IMR-90 (cell line): ENCODE results near the gene SLC28A3. TPM values are rescaled to one million over a fixed set of nuclear protein-coding genes. Genes with fewer than 3 reads are reported as not detected.

ENCODE experiments used
- ATAC-seq: fragments of 200-7000 bp; cut with Tn5 transposase; 2 replicates; pipeline ENCODE4 v1.9.1; 2020; ENCODE audit warnings: low read depth, mild to moderate bottlenecking, moderate library complexity
- BruUV-seq: library from RNA; stranded (reverse); fragments of 400-500 nt; replicated peaks from 2 replicates; lab custom pipeline; 2021; lab: Mats Ljungman, UMichigan
- CTCF ChIA-PET: fragments of 300-600 bp; formaldehyde crosslinking; extraction: SDS; loops from one replicate; lab custom pipeline; 2021; ENCODE audit warnings: antibody characterized with exemption; lab: Yijun Ruan, JAX
- POLR2A ChIA-PET: fragments of 300-600 bp; sonication (Branson Sonifier 250); formaldehyde crosslinking; loops from one replicate; lab custom pipeline; 2022; ENCODE audit warnings: antibody characterized with exemption; ENCODE audit not compliant: unreplicated experiment; lab: Charles Lee
- DNase-seq: peaks from one replicate; pipeline ENCODE4 v3.0.0; 2013
- H2AFZ ChIP-seq: replicated peaks from 2 replicates; pipeline ENCODE3; 2013; ENCODE audit warnings: low read length, mild to moderate bottlenecking; ENCODE audit not compliant: poor library complexity
- H2AK5ac ChIP-seq: 2 replicates; pipeline ENCODE4 v1.6.1; 2013; ENCODE audit warnings: low read depth, low read length, inconsistent platforms
- H2AK9ac ChIP-seq: replicated peaks from 2 replicates; pipeline ENCODE3; 2013; ENCODE audit warnings: mild to moderate bottlenecking, low read depth, low read length, moderate library complexity; ENCODE audit not compliant: poor library complexity
- H2BK120ac ChIP-seq: 2 replicates; pipeline ENCODE4 v1.6.1; 2013; ENCODE audit warnings: low read depth, low read length, inconsistent platforms
- H2BK15ac ChIP-seq: 3 replicates; pipeline ENCODE4 v1.6.1; 2013; ENCODE audit warnings: low read depth, low read length, inconsistent platforms
- H2BK20ac ChIP-seq: 2 replicates; pipeline ENCODE4 v1.6.1; 2013; ENCODE audit warnings: low read depth, mild to moderate bottlenecking, inconsistent platforms, low read length, moderate library complexity
- H2BK5ac ChIP-seq: 2 replicates; pipeline ENCODE4 v1.6.1; 2013; ENCODE audit warnings: mild to moderate bottlenecking, low read depth, low read length, inconsistent platforms; ENCODE audit not compliant: poor library complexity, severe bottlenecking
- H3K14ac ChIP-seq: replicated peaks from 2 replicates; pipeline ENCODE4 v1.6.1; 2013; ENCODE audit warnings: low read depth, low read length, inconsistent platforms
- H3K18ac ChIP-seq: 2 replicates; pipeline ENCODE4 v1.6.1; 2013; ENCODE audit warnings: low read depth, low read length, control low read depth
- H3K23ac ChIP-seq: 2 replicates; pipeline ENCODE4 v1.6.1; 2013; ENCODE audit warnings: low read depth, low read length, inconsistent platforms
- H3K27ac ChIP-seq: 2 replicates; pipeline ENCODE4 v1.5.1; 2013; ENCODE audit warnings: mild to moderate bottlenecking, control low read depth, low read length; ENCODE audit not compliant: insufficient read depth
- H3K27me3 ChIP-seq: 2 replicates; pipeline ENCODE4 v1.6.1; 2013; ENCODE audit warnings: low read length; ENCODE audit not compliant: control insufficient read depth, insufficient read depth
- H3K36me3 ChIP-seq: 2 replicates; pipeline ENCODE4 v1.6.1; 2013; ENCODE audit warnings: low read length, mixed read lengths; ENCODE audit not compliant: control insufficient read depth, insufficient read depth
- H3K4ac ChIP-seq: 2 replicates; pipeline ENCODE4 v1.6.1; 2013; ENCODE audit warnings: low read depth, low read length, inconsistent platforms
- H3K4me1 ChIP-seq: 2 replicates; pipeline ENCODE4 v1.6.1; 2013; ENCODE audit warnings: low read length, mixed read lengths; ENCODE audit not compliant: control insufficient read depth, insufficient read depth
- H3K4me2 ChIP-seq: 2 replicates; pipeline ENCODE4 v1.6.1; 2013; ENCODE audit warnings: low read depth, mild to moderate bottlenecking, control low read depth, low read length, moderate library complexity
- H3K4me3 ChIP-seq: 2 replicates; pipeline ENCODE4 v1.5.1; 2013; ENCODE audit warnings: low read depth, mild to moderate bottlenecking, control low read depth, low read length, moderate library complexity; ENCODE audit not compliant: insufficient read depth
- H3K56ac ChIP-seq: 2 replicates; pipeline ENCODE4 v1.6.1; 2013; ENCODE audit warnings: low read length, inconsistent platforms; ENCODE audit not compliant: insufficient read depth; ENCODE audit errors: extremely low read depth
- H3K79me1 ChIP-seq, 2 experiments: 2 replicates each; pipeline ENCODE4 v1.6.1; 2013; ENCODE audit warnings: low read length in 2 of 2, inconsistent platforms in 1 of 2, low read depth in 1 of 2
- H3K9ac ChIP-seq: 2 replicates; pipeline ENCODE4 v1.6.1; 2013; ENCODE audit warnings: low read depth, low read length, control low read depth
- H3K9me1 ChIP-seq: 2 replicates; pipeline ENCODE4 v1.6.1; 2013; ENCODE audit warnings: low read length, inconsistent platforms; ENCODE audit not compliant: insufficient read depth
- H3K9me3 ChIP-seq: 2 replicates; pipeline ENCODE4 v1.6.1; 2013; ENCODE audit warnings: low read length; ENCODE audit not compliant: control insufficient read depth, insufficient read depth
- H4K20me1 ChIP-seq: 2 replicates; pipeline ENCODE4 v1.6.1; 2013; ENCODE audit warnings: low read length, inconsistent platforms; ENCODE audit not compliant: insufficient read depth
- H4K5ac ChIP-seq: 2 replicates; pipeline ENCODE4 v1.6.1; 2013; ENCODE audit warnings: mild to moderate bottlenecking, low read depth, low read length, control low read depth
- H4K8ac ChIP-seq, 2 experiments: 2 replicates each; pipeline ENCODE4 v1.6.1; 2013; ENCODE audit warnings: low read depth in 2 of 2, low read length in 2 of 2, control low read depth in 1 of 2, inconsistent platforms in 1 of 2
- H4K91ac ChIP-seq: 2 replicates; pipeline ENCODE4 v1.6.1; 2013; ENCODE audit warnings: low read depth, low read length, inconsistent platforms; ENCODE audit not compliant: insufficient read depth
- BHLHE40 ChIP-seq: fragments of 150-350 bp; IDR thresholded peaks from 2 replicates; pipeline ENCODE4 v1.6.1; 2016; ENCODE audit warnings: mild to moderate bottlenecking, low read depth, low read length
- CEBPB ChIP-seq: IDR thresholded peaks from 2 replicates; pipeline ENCODE4 v1.6.1; 2012; ENCODE audit warnings: low read depth, low read length, improper control_type of control experiment
- CHD1 ChIP-seq: IDR thresholded peaks from 2 replicates; pipeline ENCODE4 v1.6.1; 2012; ENCODE audit warnings: low read depth, low read length, improper control_type of control experiment
- CTCF ChIP-seq: conservative IDR thresholded peaks from 2 replicates; pipeline ENCODE4 v1.5.1; 2012; ENCODE audit warnings: mild to moderate bottlenecking, low read depth, low read length, improper control_type of control experiment
- ELK1 ChIP-seq: fragments of 150-350 bp; IDR thresholded peaks from 2 replicates; pipeline ENCODE4 v1.6.1; 2016; ENCODE audit warnings: low read depth, mild to moderate bottlenecking, low read length, moderate library complexity, borderline replicate concordance
- FOS ChIP-seq: fragments of 150-350 bp; IDR thresholded peaks from 2 replicates; pipeline ENCODE4 v1.6.1; 2016; ENCODE audit warnings: low read depth, low read length
- MAFK ChIP-seq: IDR thresholded peaks from 2 replicates; pipeline ENCODE4 v1.6.1; 2012; ENCODE audit warnings: low read depth, low read length, improper control_type of control experiment
- MAZ ChIP-seq: IDR thresholded peaks from 2 replicates; pipeline ENCODE4 v1.6.1; 2012; ENCODE audit warnings: low read depth, mild to moderate bottlenecking, low read length, improper control_type of control experiment, moderate library complexity, borderline replicate concordance
- MXI1 ChIP-seq: IDR thresholded peaks from 2 replicates; pipeline ENCODE4 v1.6.1; 2012; ENCODE audit warnings: low read depth, mild to moderate bottlenecking, low read length, moderate library complexity, borderline replicate concordance
- NFE2L2 ChIP-seq: fragments of 150-350 bp; IDR thresholded peaks from 2 replicates; pipeline ENCODE4 v1.6.1; 2016; ENCODE audit warnings: low read depth, mild to moderate bottlenecking, low read length
- POLR2A ChIP-seq: IDR thresholded peaks from 2 replicates; pipeline ENCODE4 v1.6.1; 2012; ENCODE audit warnings: mild to moderate bottlenecking, low read depth, low read length
- RAD21 ChIP-seq: IDR thresholded peaks from 2 replicates; pipeline ENCODE4 v1.6.1; 2012; ENCODE audit warnings: low read length, improper control_type of control experiment
- RCOR1 ChIP-seq: IDR thresholded peaks from 2 replicates; pipeline ENCODE4 v1.6.1; 2012; ENCODE audit warnings: mild to moderate bottlenecking, low read length, improper control_type of control experiment; ENCODE audit not compliant: insufficient replicate concordance
- RFX5 ChIP-seq: IDR thresholded peaks from 2 replicates; pipeline ENCODE4 v1.8.0; 2012; ENCODE audit warnings: low read depth, mild to moderate bottlenecking, low read length, moderate library complexity
- SMC3 ChIP-seq: fragments of 150-350 bp; IDR thresholded peaks from 2 replicates; pipeline ENCODE4 v1.6.1; 2016; ENCODE audit warnings: low read depth, mild to moderate bottlenecking, antibody characterized with exemption, low read length, moderate library complexity
- WGBS, 2 experiments: methylation state at CpG; one replicate each; pipeline versions ENCODE4 v1.1.5 to v1.1.7; 2013; ENCODE audit warnings: missing lambda C conversion rate in 2 of 2; ENCODE audit not compliant: insufficient read length in 1 of 2; ENCODE audit errors: extremely low coverage in 2 of 2; 5-methylcytosine and 5-hydroxymethylcytosine counted together
- dilution Hi-C: fragments of 300-500 bp; cut with HindIII; formaldehyde crosslinking; loops from one replicate; pipeline ENCODE4 v1.14.3; 2018; ENCODE audit warnings: low sequenced_read_pairs; ENCODE audit not compliant: unreplicated experiment
- in situ Hi-C: fragments of 300-500 bp; cut with MboI; formaldehyde crosslinking; loops from 3 replicates; pipeline ENCODE4 v1.14.3; 2019; ENCODE audit warnings: low sequenced_read_pairs, inconsistent platforms, mixed read lengths
- intact Hi-C: fragments of 100-400 bp; cut with micrococcal nuclease; formaldehyde crosslinking; loops from 2 replicates; pipeline ENCODE4 v1.10.0; 2022
- polyA plus RNA-seq, 3 experiments: library from polyadenylated mRNA; depleted of rRNA; stranded (reverse); fragments of >200 nt; gene quantifications; 2 replicates each; pipeline ENCODE4 v1.2.3, GENCODE V29; 2012; ENCODE audit warnings: low replicate concordance in 1 of 3
- total RNA-seq: library from RNA; depleted of rRNA; stranded (reverse); fragments of >200 nt; gene quantifications from 2 replicates; pipeline ENCODE4 v1.2.3, GENCODE V29; 2012
- TF ChIP-seq, protein P1 (sequence below): fragments of 150-350 bp; IDR thresholded peaks from 2 replicates; pipeline ENCODE4 v1.6.1; 2017; ENCODE audit warnings: mild to moderate bottlenecking, antibody characterized with exemption, low read length, low read depth

The SLC28A3 gene
- total and polyA plus RNA-seq, 2 of the 4 experiments (the other 2 are of a cell fraction) = 1.1 to 2.2 TPM

- in situ Hi-C loops (no loop called here), dilution Hi-C loops (no loop called here), intact Hi-C loops (no loop called here)
- H2BK120ac ChIP-seq = no peak overlapping the region
- H3K4me2 ChIP-seq = no peak overlapping the region
- no peak overlapping the region for H4K91ac ChIP-seq
- DNase-seq (no peak), ATAC-seq (no peak)
- H3K4me1 ChIP-seq = no peaks in the 10 kb centered on the region; the same call in 1 of the 2 replicates
- H3K9ac ChIP-seq = no peak overlapping the region
- WGBS, 2 experiments = no CpG with 5 or more reads among the region's 4 CpGs
- H2BK5ac ChIP-seq = no peak overlapping the region
- no peak overlapping the region for H3K18ac ChIP-seq
- no peak overlapping the region for H3K56ac ChIP-seq
- no peak overlapping the region for H2AFZ ChIP-seq
- no peak overlapping the region for H3K27ac ChIP-seq
- H3K4ac ChIP-seq = no peak overlapping the region
- no peak overlapping the region for H2BK20ac ChIP-seq
- POLR2A ChIA-PET = no interaction called here
- CTCF ChIA-PET = interaction anchor here (0.6 kb wide), 1 partner anchor 295 kb away, joined by 5 read pairs; no protein-coding TSS in a partner anchor
- H3K9me3 ChIP-seq = no peaks in the 10 kb centered on the region
- BruUV-seq = no TSS peak
- H4K5ac ChIP-seq = no peak overlapping the region
- H2AK9ac ChIP-seq = no peak overlapping the region
- no peaks in the 10 kb centered on the region for H3K79me1 ChIP-seq
- H3K9me1 ChIP-seq = no peaks in the 10 kb centered on the region
- no peak overlapping the region for H3K14ac ChIP-seq
- no peak for TF ChIP-seq POLR2A
- no peak for TF ChIP-seq CTCF
- no peak for TF ChIP-seq ELK1
- TF ChIP-seq MAZ = no peak
- TF ChIP-seq MXI1 = no peak
- no peak for TF ChIP-seq RCOR1
- TF ChIP-seq SMC3 = no peak
- TF ChIP-seq RFX5 = no peak
- no peak for TF ChIP-seq BHLHE40
- no peak for TF ChIP-seq CHD1
- no peak for TF ChIP-seq NFE2L2
- TF ChIP-seq, protein P1, sequence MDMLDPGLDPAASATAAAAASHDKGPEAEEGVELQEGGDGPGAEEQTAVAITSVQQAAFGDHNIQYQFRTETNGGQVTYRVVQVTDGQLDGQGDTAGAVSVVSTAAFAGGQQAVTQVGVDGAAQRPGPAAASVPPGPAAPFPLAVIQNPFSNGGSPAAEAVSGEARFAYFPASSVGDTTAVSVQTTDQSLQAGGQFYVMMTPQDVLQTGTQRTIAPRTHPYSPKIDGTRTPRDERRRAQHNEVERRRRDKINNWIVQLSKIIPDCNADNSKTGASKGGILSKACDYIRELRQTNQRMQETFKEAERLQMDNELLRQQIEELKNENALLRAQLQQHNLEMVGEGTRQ = no peak
- TF ChIP-seq CEBPB = no peak
- TF ChIP-seq MAFK = no peak
- TF ChIP-seq FOS = no peak
- TF ChIP-seq RAD21 = no peak
- no peak overlapping the region for H4K8ac ChIP-seq
- no peaks in the 10 kb centered on the region for H3K36me3 ChIP-seq
- no peak overlapping the region for H2BK15ac ChIP-seq
- no peak overlapping the region for H3K23ac ChIP-seq
- peaks cover 3% of the 10 kb centered on the region for H3K27me3 ChIP-seq
- H4K20me1 ChIP-seq = no peaks in the 10 kb centered on the region
- H2AK5ac ChIP-seq = no peak overlapping the region
- H3K4me3 ChIP-seq = no peak overlapping the region
These were observed 111.4 kb downstream of the SLC28A3 start for GRCh38 chr9:84229191-84229590.
